ENCODE data around the gene NR1D2. TPM values are rescaled to one million over a fixed set of nuclear protein-coding genes. Genes with fewer than 3 reads are reported as not detected.

NR1D2 gene
- total and polyA plus RNA-seq, 2 experiments from 2014 or later, result 6.6 to 20.7 TPM

- Histone ChIP-seq H3K4me1 (ENCODE audit: insufficient read depth) (no peaks in the 10 kb centered on the region), H3K79me2 (replicated peaks; ENCODE audit: insufficient read depth) (peaks cover 35% of the 10 kb centered on the region), H3K4me3 (no peak overlapping the region), H3F3A (replicated peaks; ENCODE audit: low read depth) (0 out of 2 replicates have a peak, but pooled peaks cover 5% of the 10 kb centered on the region), H3K27me3 (ENCODE audit: insufficient read depth) (no peaks in the 10 kb centered on the region), H2AFZ (no peak overlapping the region), H4K20me1 (replicated peaks; ENCODE audit: insufficient read depth) (peaks cover 11% of the 10 kb centered on the region; the same call in 1 of the 2 replicates), H3K36me3 (ENCODE audit: insufficient read depth) (peaks cover 10% of the 10 kb centered on the region), H3K27ac (ENCODE audit: low read depth) (0 out of 2 replicates have a peak overlapping the region, but pooled peaks have one; percentile 17), H3K4me2 (no peak overlapping the region), H3K9me2 (ENCODE audit: insufficient read depth) (no peaks in the 10 kb centered on the region)
- ATAC-seq, result no peak
- H3K4me3 Mint-ChIP-seq, result no peak overlapping the region
- no peaks in the 10 kb centered on the region for H3K4me1 Mint-ChIP-seq
- H3K9me3 Mint-ChIP-seq, result no peaks in the 10 kb centered on the region
- peaks cover 66% of the 10 kb centered on the region for H3K36me3 Mint-ChIP-seq (ENCODE audit: low read depth)
- TF ChIP-seq EZH2phosphoT487 (IDR thresholded peaks at IDR 0.05; ENCODE audit: unreplicated experiment), result no peak
- TF ChIP-seq STAT1 (IDR thresholded peaks at IDR 0.05; ENCODE audit: unreplicated experiment), result no peak
- TF ChIP-seq CREB1 (CRISPR knock-in tag; IDR thresholded peaks at IDR 0.05; ENCODE audit: low read depth), result no peak
- no peak for TF ChIP-seq CTCF (conservative IDR thresholded peaks at IDR 0.05; ENCODE audit: low read depth in 2 of 2)
- TF ChIP-seq NANOG (IDR thresholded peaks at IDR 0.05; ENCODE audit: borderline replicate concordance), result no peak
- TF ChIP-seq ZNF331 (CRISPR knock-in tag; IDR thresholded peaks at IDR 0.05; ENCODE audit: low read depth), result no peak
- no peak for TF ChIP-seq ZNF462 (CRISPR knock-in tag; IDR thresholded peaks at IDR 0.05)
- TF ChIP-seq EZH2 (IDR thresholded peaks at IDR 0.05; ENCODE audit: low read depth, unreplicated experiment), result no peak
- TF ChIP-seq POLR2AphosphoS5 (IDR thresholded peaks at IDR 0.05; ENCODE audit: low read depth), result no peak
- TF ChIP-seq ZNF114 (CRISPR knock-in tag; IDR thresholded peaks at IDR 0.05), result no peak
- TF ChIP-seq REST (IDR thresholded peaks at IDR 0.05; ENCODE audit: unreplicated experiment), result no peak
- no peak for TF ChIP-seq JUNB (IDR thresholded peaks at IDR 0.05; ENCODE audit: unreplicated experiment)
- no peak for TF ChIP-seq ETS1 (IDR thresholded peaks at IDR 0.05)
- H3K27me3 Mint-ChIP-seq (ENCODE audit: insufficient read depth, low read depth, poor library complexity), result no peaks in the 10 kb centered on the region
- peak; percentile 25 for DNase-seq (ENCODE audit: low spot score)
- no peak overlapping the region for H3K27ac Mint-ChIP-seq
These were observed 14.2 kb downstream of the NR1D2 start for GRCh38 chr3:23959135-23959900.
